Measurements from ENCODE around the gene PRTN3. TPM values are rescaled to one million over a fixed set of nuclear protein-coding genes. Genes with fewer than 3 reads are reported as not detected.

PRTN3 gene
- total RNA-seq, 1 donor from 2014 or later: not detected

DNA sequence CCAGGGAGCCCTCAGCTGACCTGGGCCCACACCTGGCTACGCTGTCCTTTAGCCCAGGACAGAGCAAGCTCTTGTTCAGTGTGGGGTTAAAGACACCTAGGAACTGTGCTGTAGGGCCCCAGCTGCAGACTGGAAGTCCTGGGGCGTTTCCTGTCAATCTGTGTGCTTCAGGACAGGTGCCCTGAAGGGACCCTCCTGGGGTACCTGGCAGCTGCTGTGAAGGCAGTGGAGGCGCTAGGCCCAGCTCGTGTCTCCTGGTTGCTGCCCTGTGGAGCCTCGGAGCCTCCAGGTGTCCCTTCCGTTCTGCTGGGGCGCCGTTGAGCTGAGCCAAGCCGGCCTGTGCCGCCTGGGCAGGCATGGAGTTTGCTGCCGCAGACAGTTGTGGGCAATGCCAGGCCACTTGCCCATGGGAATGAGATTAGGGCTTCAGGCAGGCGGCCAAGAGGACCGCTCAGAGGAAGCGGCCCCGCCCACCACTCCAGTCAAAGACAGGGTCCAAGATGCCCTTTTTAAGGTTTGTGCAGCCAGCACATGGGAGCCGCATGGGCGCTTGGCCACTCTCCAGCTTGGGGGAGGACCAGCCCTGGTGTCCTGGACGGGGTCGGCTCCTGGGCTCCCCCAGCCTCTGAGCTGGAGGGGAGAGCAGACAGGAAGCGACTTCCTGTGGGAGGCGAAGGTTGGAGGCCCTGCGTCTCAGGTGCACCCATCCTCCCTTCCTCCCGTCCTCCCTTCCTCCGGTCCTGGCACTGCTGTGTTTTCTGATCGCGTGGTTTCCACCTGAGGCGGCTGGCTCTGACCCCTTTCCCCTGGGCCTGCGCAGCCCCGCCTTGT is 39.6 kb upstream of the PRTN3 start:
- H3K27ac ChIP-seq: no peak overlapping the region
- peaks cover 41% of the 10 kb centered on the region for H3F3A ChIP-seq (ENCODE audit: low read depth)
- H3K9ac ChIP-seq: peak overlapping the region; percentile 11
- no peak for DNase-seq (ENCODE audit: low spot score)
- Mint-ChIP-seq H3K27ac (no peak overlapping the region), H3K4me3 (peak overlapping the region; percentile 74), H3K4me1 (peaks cover 47% of the 10 kb centered on the region), H3K36me3 (peaks cover 19% of the 10 kb centered on the region), H3K27me3 (ENCODE audit: insufficient read depth, low read depth) (peaks cover 13% of the 10 kb centered on the region), H3K9me3 (no peaks in the 10 kb centered on the region)
- peaks cover 39% of the 10 kb centered on the region for H3K4me1 ChIP-seq
- no peak for TF ChIP-seq CTCF (IDR thresholded peaks at IDR 0.05)
- no peak for TF ChIP-seq EZH2 (IDR thresholded peaks at IDR 0.05)
- TF ChIP-seq EZH2phosphoT487 (IDR thresholded peaks at IDR 0.05): no peak
- no peak overlapping the region for H2AFZ ChIP-seq (replicated peaks)
- no peaks in the 10 kb centered on the region for H3K9me3 ChIP-seq (ENCODE audit: low read depth)
- peak overlapping the region; percentile 53 for H3K4me2 ChIP-seq
- H3K4me3 ChIP-seq: no peak overlapping the region
- H3K79me2 ChIP-seq (ENCODE audit: low read depth): peaks cover 85% of the 10 kb centered on the region
- H3K36me3 ChIP-seq: no peaks in the 10 kb centered on the region
- no peaks in the 10 kb centered on the region for H3K27me3 ChIP-seq
- peaks cover 84% of the 10 kb centered on the region for H4K20me1 ChIP-seq (ENCODE audit: low read depth)

DNA sequence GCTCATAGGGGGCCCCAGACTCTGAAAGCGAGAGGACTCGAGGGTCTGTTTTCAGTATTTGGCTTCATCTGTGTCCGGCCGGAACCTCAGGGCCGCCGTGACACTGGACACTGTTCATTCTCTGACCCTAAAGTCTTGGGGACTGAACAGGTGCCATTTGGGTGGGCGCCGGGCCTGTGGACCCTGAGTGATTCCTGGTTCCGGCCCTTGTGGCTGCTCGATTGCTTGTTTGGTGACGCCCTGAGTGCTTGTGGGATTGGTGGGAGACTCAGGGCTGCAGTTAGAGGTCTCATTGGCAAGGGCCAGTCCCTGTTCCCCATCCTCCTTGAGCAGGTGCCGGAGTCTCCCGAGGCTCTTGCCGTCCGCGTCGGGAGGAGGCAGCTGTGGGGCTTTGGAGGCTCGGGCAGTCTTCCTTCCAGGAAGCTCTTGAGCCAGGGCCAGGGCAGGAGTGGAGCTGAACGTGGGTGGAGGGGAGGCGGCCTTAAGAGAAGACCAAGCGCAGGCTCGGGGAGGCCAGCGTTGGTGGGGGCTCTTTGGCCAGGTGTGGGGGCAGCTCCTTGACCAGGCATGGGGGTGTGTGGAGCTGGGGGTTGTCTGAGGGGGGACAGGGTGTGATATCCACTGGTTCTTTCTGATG is 38.8 kb upstream of the PRTN3 start:
- DNase-seq (ENCODE audit: low spot score): no peak
- peaks cover 92% of the 10 kb centered on the region for H3K79me2 ChIP-seq (ENCODE audit: low read depth)
- peaks cover 39% of the 10 kb centered on the region for H3K4me1 ChIP-seq
- no peaks in the 10 kb centered on the region for H3K9me3 ChIP-seq (ENCODE audit: low read depth)
- Mint-ChIP-seq H3K27me3 (ENCODE audit: insufficient read depth, low read depth) (peaks cover 15% of the 10 kb centered on the region), H3K36me3 (peaks cover 21% of the 10 kb centered on the region), H3K4me3 (peak overlapping the region; percentile 74), H3K9me3 (no peaks in the 10 kb centered on the region), H3K27ac (peak overlapping the region; percentile 98), H3K4me1 (peaks cover 43% of the 10 kb centered on the region)
- peaks cover 45% of the 10 kb centered on the region for H3F3A ChIP-seq (ENCODE audit: low read depth)
- H3K27ac ChIP-seq: peak overlapping the region; percentile 68
- peak overlapping the region; percentile 53 for H3K4me2 ChIP-seq
- H3K27me3 ChIP-seq: no peaks in the 10 kb centered on the region
- H3K9ac ChIP-seq: peak overlapping the region; percentile 11
- H2AFZ ChIP-seq (replicated peaks): no peak overlapping the region
- TF ChIP-seq EZH2phosphoT487 (IDR thresholded peaks at IDR 0.05) (no peak), EZH2 (IDR thresholded peaks at IDR 0.05) (no peak), CTCF (IDR thresholded peaks at IDR 0.05) (no peak)
- peaks cover 91% of the 10 kb centered on the region for H4K20me1 ChIP-seq (ENCODE audit: low read depth)
- H3K4me3 ChIP-seq: no peak overlapping the region
- H3K36me3 ChIP-seq: no peaks in the 10 kb centered on the region

DNA sequence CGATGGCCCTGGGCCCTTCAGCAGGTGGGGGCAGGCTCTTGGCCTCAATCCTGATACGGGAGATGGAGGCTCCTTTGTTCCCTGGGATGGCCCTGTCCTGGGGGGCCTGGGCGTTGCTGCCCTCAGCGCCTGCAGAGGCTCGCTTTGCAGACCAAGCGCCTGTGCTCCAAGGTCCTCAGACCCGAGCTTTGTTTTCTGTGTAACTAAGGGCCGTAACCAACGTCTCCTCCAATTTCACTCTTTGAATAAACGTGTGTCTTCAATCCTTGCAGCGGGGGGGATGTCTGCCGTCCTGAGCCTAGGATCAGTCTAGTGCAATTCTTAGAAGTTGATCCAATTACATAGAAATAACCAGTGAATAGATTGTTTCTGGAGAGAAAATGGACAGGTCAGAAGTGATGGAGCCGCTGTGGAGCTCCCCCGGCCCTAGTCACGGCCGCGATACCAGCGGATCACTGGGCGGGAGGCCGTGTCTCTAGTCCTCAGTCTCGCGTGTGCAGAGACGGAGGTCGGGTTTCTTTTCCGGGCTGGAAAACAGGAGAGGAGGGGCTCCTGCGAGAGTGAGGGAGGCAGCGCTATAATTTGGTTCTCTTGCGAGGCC is 38.2 kb upstream of the PRTN3 start:
- Histone ChIP-seq H3K36me3 (no peaks in the 10 kb centered on the region), H3K4me1 (peaks cover 39% of the 10 kb centered on the region), H3K9me3 (ENCODE audit: low read depth) (no peaks in the 10 kb centered on the region), H3K27ac (peak overlapping the region; percentile 68), H3K79me2 (ENCODE audit: low read depth) (peaks cover 98% of the 10 kb centered on the region), H2AFZ (replicated peaks) (no peak overlapping the region), H3F3A (ENCODE audit: low read depth) (peaks cover 51% of the 10 kb centered on the region), H4K20me1 (ENCODE audit: low read depth) (peaks cover 98% of the 10 kb centered on the region), H3K9ac (no peak overlapping the region), H3K4me2 (peak overlapping the region; percentile 53), H3K4me3 (no peak overlapping the region), H3K27me3 (no peaks in the 10 kb centered on the region)
- Mint-ChIP-seq H3K4me1 (peaks cover 43% of the 10 kb centered on the region), H3K36me3 (peaks cover 26% of the 10 kb centered on the region), H3K27me3 (ENCODE audit: insufficient read depth, low read depth) (peaks cover 15% of the 10 kb centered on the region), H3K9me3 (no peaks in the 10 kb centered on the region), H3K4me3 (peak overlapping the region; percentile 74), H3K27ac (peak overlapping the region; percentile 98)
- DNase-seq (ENCODE audit: low spot score): peak; percentile 35
- TF ChIP-seq EZH2phosphoT487 (IDR thresholded peaks at IDR 0.05) (no peak), CTCF (IDR thresholded peaks at IDR 0.05) (no peak), EZH2 (IDR thresholded peaks at IDR 0.05) (no peak)

Data from neural progenitor cell (in vitro differentiated cells).